Heart left ventricle (tissue), 16 donors: ENCODE results near the gene CLEC18A. TPM values are rescaled to one million over a fixed set of nuclear protein-coding genes. Genes with fewer than 3 reads are reported as not detected.
A peak's percentile ranks its signal among the peaks of the same experiment; 100 is the strongest.

Experiments used
- ATAC-seq, 4 donors: fragments of 200-7000 bp; cut with Tn5 transposase; one replicate each; pipeline ENCODE4 v1.9.1; 2020 to 2022; ENCODE audit warnings: moderate library complexity in 4 of 4, mild to moderate bottlenecking in 3 of 4, moderate number of reproducible peaks in 1 of 4
- DNase-seq, 5 donors: peaks; one replicate each; pipeline ENCODE4 v3.0.0-alpha.2; 2020
- H3K27ac ChIP-seq, 12 donors: fragments of 200-600 bp; sonication (generic) in 4 of 12; one replicate each; pipeline versions ENCODE4 v1.5.0 to v1.8.0; 2016 to 2022; ENCODE audit warnings: mild to moderate bottlenecking in 2 of 12
- H3K27me3 ChIP-seq, 9 donors: fragments of 200-600 bp; sonication (generic) in 2 of 9; one replicate each; pipeline versions ENCODE4 v1.5.1 to v1.8.0; 2016 to 2022; ENCODE audit warnings: mild to moderate bottlenecking in 3 of 9
- H3K36me3 ChIP-seq, 9 donors: fragments of 200-600 bp; sonication (generic) in 2 of 9; one replicate each; pipeline versions ENCODE4 v1.5.0 to v1.8.0; 2018 to 2022; ENCODE audit warnings: mild to moderate bottlenecking in 2 of 9
- H3K4me1 ChIP-seq, 12 donors: fragments of 200-600 bp; sonication (generic) in 4 of 12; one replicate each; pipeline versions ENCODE4 v1.5.0 to v1.8.0; 2016 to 2022; ENCODE audit warnings: mild to moderate bottlenecking in 3 of 12
- H3K4me3 ChIP-seq, 12 donors: fragments of 200-600 bp; sonication (generic) in 4 of 12; one replicate each; pipeline versions ENCODE4 v1.5.0 to v1.8.0; 2017 to 2022; ENCODE audit warnings: mild to moderate bottlenecking in 9 of 12, moderate library complexity in 4 of 12
- H3K9me3 ChIP-seq, 12 donors: fragments of 200-600 bp; sonication (generic) in 4 of 12; one replicate each; pipeline versions ENCODE4 v1.5.0 to v1.8.0; 2016 to 2022; ENCODE audit warnings: mild to moderate bottlenecking in 1 of 12
- POLR2A ChIP-seq, 2 donors: fragments of 450-650 bp; IDR thresholded peaks; one replicate each; pipeline ENCODE4 v1.6.1; 2017; ENCODE audit warnings: antibody characterized with exemption in 2 of 2, mild to moderate bottlenecking in 2 of 2, moderate library complexity in 2 of 2
- WGBS, 4 donors: extraction: QIAGEN DNeasy Blood & Tissue Kit in 2 of 4; methylation state at CpG; one replicate each; pipeline versions ENCODE4 v1.1.5 to v1.1.7; 2013 to 2018; 5-methylcytosine and 5-hydroxymethylcytosine counted together
- intact Hi-C, 10 donors: fragments of 100-400 bp; cut with DNase I; formaldehyde crosslinking; loops; one replicate each; pipeline versions ENCODE4 v1.11.1 to v1.14.2; 2022
- polyA plus RNA-seq, 2 donors: library from polyadenylated mRNA; stranded (reverse); fragments of 200-250 nt; gene quantifications; one replicate each; pipeline ENCODE4 v1.2.3, GENCODE V29; 2013
- total RNA-seq, 9 donors: library from RNA; depleted of rRNA in 2 of 9; stranded (reverse); fragments of >200 nt in 2 of 9; fragmentation: NEBNext Ultra II Directional in 3 of 9; extraction: Animal tissue kit (Norgen Biotek cat#: 25700) in 3 of 9; gene quantifications; one replicate each; pipeline versions ENCODE4 v1.1.0 to v1.2.4, GENCODE V29; 2016 to 2023
- TF ChIP-seq, protein P1 (sequence below), 12 donors: fragments of 200-600 bp; sonication (generic) in 4 of 12; IDR thresholded peaks; one replicate each; pipeline versions ENCODE4 v1.5.0 to v1.8.0; 2018 to 2022; ENCODE audit warnings: antibody characterized with exemption in 12 of 12, mild to moderate bottlenecking in 5 of 12
- donor health status: ischemic (EF 13 %, LVEDD 7.1; RV severe dilation, severe dysfunction).
- donor health status: healthy with polysubstance abuse.
- donor health status: DM: no; HTN: yes; CAD: no.
- donor health status: DM: no; HTN: no; CAD: no.
- donor health status: ischemic (EF 25% LVEDD 6.9; RV normal size, moderate dysfunction).
- donor health status: ischemic (EF 25% LVEDD 5.7; RV mildly dilated, moderate dysfunction).
- donor health status: healthy.
- donor health status: DM: yes; HTN: yes; CAD: no.
- donor health status: ischemic (EF 35%, LVEDD 5.7; RV mildly dilated, moderate dysfunction).
- donor health status: nonischemic (EF 11% LVEDD 7.7; RV severe dilation, severe dysfunction).
- donor health status: DM: yes; HTN: yes; CAD: no.
- donor health status: PGD.
- donor health status: ischemic (EF 29% LVEDD 5.4; RV normal size, mild dysfunction).
- donor health status: nonischemic (EF 23%, LVEDD 6.1; RV moderate dilation, normal function).

Gene CLEC18A
- total and polyA plus RNA-seq, 11 donors, result 0.08 to 1.1 (median 0.13) TPM; not detected in 5

DNA sequence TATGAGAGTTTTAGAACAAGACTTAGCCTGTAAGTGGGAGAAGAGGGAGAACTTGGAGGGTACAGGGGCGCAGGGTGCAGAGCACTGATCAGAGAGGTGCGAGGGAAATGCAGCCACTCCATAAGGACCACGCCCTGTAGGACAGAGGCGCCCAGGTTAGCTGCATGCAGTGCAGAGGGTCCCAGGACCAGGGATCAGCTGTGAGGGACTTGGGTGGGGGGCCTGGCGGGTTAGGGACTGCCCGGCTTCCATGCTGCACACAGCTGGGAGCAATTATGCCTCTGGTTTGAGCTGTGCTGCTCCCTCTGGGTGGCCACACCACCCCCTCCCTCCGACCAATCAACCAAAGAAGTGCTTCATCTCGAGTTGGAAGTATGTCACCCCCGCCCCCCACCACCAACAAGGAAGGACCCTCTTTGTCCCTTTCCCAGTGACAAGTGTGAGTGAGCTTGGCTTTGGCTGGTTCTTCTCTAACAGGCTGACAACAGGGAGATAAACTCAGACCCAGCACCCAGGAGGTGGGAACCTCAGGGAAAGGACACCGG is 22.2 kb upstream of the CLEC18A start:
- 81 to 93% (median 90%) methylated on average over 9 to 10 of the region's 10 CpGs for WGBS, 4 donors
- TF ChIP-seq POLR2A (IDR thresholded peaks at IDR 0.05), result no peak
- TF ChIP-seq, protein P1, sequence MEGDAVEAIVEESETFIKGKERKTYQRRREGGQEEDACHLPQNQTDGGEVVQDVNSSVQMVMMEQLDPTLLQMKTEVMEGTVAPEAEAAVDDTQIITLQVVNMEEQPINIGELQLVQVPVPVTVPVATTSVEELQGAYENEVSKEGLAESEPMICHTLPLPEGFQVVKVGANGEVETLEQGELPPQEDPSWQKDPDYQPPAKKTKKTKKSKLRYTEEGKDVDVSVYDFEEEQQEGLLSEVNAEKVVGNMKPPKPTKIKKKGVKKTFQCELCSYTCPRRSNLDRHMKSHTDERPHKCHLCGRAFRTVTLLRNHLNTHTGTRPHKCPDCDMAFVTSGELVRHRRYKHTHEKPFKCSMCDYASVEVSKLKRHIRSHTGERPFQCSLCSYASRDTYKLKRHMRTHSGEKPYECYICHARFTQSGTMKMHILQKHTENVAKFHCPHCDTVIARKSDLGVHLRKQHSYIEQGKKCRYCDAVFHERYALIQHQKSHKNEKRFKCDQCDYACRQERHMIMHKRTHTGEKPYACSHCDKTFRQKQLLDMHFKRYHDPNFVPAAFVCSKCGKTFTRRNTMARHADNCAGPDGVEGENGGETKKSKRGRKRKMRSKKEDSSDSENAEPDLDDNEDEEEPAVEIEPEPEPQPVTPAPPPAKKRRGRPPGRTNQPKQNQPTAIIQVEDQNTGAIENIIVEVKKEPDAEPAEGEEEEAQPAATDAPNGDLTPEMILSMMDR (IDR thresholded peaks at IDR 0.05), result no peak
- DNase-seq, result no peak
- H3K36me3 ChIP-seq, result peaks cover 0 to 79% (median 46%) of the 10 kb centered on the region in 9 donors
- intact Hi-C loops, result loop anchor here in 3 of 10 donors (1.0 to 10.0 kb wide), 4 partner anchors 64 to 135 kb away; no protein-coding TSS in a partner anchor
- no peaks in the 10 kb centered on the region for H3K9me3 ChIP-seq
- no peaks in the 10 kb centered on the region for H3K27me3 ChIP-seq
- no peak overlapping the region for H3K4me3 ChIP-seq
- H3K27ac ChIP-seq, result peak overlapping the region in 1 of 12 donors; percentile 91
- peaks cover 5 to 59% (median 36%) of the 10 kb centered on the region in 12 donors for H3K4me1 ChIP-seq
- ATAC-seq, result no peak

DNA sequence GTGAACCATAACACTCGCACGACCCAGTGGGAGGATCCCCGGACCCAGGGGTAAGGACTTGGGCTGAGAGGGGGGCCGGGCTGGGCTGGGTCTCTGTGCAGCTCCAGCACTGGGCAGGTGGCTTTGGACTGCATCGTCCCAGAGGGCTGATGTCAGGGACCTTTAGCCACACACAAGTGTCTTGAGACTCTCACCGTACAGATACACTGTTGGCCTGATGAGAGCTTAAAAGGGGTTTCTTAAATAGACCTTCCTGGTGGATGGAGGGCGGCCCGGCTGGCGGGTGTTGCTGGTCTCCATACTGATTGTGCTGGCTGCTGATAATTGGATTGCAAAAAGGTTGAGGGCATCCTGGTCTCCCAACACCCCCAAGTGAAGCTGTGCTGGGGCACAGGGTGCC is 21.7 kb upstream of the CLEC18A start:
- intact Hi-C loops, result loop anchor here in 3 of 10 donors (5.0 to 10.0 kb wide), 3 partner anchors 65 to 132 kb away; no protein-coding TSS in a partner anchor
- H3K4me1 ChIP-seq, result peaks cover 5 to 54% (median 32%) of the 10 kb centered on the region in 12 donors
- no peak overlapping the region for H3K4me3 ChIP-seq
- H3K36me3 ChIP-seq, result peaks cover 0 to 85% (median 52%) of the 10 kb centered on the region in 9 donors
- H3K27me3 ChIP-seq, result no peaks in the 10 kb centered on the region
- DNase-seq (no peak), ATAC-seq (no peak)
- no peaks in the 10 kb centered on the region for H3K9me3 ChIP-seq
- TF ChIP-seq, protein P1 (IDR thresholded peaks at IDR 0.05), result no peak
- no peak for TF ChIP-seq POLR2A (IDR thresholded peaks at IDR 0.05)
- WGBS, 4 donors, result 83 to 97% (median 88%) methylated on average over 2 to 9 of the region's 9 CpGs
- peak overlapping the region in 1 of 12 donors; percentile 6 for H3K27ac ChIP-seq

DNA sequence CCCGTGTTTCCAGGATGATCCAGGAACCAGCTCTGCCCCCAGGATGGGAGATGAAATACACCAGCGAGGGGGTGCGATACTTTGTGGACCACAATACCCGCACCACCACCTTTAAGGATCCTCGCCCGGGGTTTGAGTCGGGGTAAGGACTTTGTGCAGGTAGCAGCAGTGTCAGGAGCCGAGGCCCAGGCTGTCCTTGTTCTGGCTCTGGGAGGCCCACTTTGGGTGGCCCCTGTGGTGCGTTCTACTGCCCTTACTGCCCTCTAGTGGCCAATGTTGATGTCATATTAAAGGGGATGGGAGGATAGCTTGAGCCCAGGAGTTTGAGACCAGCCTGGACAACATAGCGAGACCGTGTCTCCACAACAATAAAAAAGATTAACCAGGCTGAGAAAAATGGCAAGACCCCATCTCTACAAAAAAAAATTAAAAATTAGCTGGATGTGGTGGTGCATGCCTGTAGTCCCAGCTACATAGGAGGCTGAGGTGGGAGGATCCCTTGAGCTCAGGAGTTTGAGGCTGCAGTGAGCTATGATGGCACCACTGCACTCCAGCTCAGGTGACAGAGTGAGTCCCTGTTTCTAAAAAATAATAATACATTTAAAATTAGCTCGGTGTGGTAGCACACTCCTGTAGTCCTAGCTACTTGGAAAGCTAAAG is 20.9 kb upstream of the CLEC18A start:
- Histone ChIP-seq H3K9me3 (no peaks in the 10 kb centered on the region), H3K27ac (peak overlapping the region in 1 of 12 donors; percentile 6), H3K4me1 (peaks cover 3 to 51% (median 28%) of the 10 kb centered on the region in 12 donors), H3K27me3 (no peaks in the 10 kb centered on the region), H3K36me3 (peaks cover 0 to 89% (median 60%) of the 10 kb centered on the region in 9 donors), H3K4me3 (no peak overlapping the region)
- ATAC-seq (peak; percentile 64 to 80 (median 77)), DNase-seq (peak in 4 of 5 donors; percentile 50 to 72 (median 58))
- WGBS, 4 donors, result 66 to 75% (median 71%) methylated on average over 12 of the region's 12 CpGs
- TF ChIP-seq, protein P1 (IDR thresholded peaks at IDR 0.05), result peak; percentile 69 to 87 (median 78)
- no peak for TF ChIP-seq POLR2A (IDR thresholded peaks at IDR 0.05)
- intact Hi-C loops, result loop anchor here in 8 of 10 donors (1.0 to 2.0 kb wide), 4 partner anchors 39 to 135 kb away; no protein-coding TSS in a partner anchor

DNA sequence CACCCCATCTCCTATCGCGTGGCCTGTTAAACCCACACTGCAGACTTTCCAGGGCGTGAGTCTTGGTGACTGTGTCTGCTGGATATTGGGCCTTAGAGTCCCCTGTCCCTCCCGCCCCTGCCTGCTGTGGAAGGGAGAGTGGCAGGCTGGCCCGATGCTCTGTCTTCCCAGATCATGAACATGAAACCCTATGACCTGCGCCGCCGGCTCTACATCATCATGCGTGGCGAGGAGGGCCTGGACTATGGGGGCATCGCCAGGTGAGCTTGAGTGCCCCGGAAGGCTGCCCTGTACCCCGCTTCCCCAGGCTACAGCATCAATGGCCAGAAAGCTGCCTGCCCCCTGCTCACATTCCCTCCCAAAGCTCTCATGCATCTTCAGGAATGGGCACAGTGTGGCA is 19.5 kb upstream of the CLEC18A start:
- ATAC-seq (no peak), DNase-seq (no peak)
- 93 to 97% (median 95%) methylated on average over 9 to 13 of the region's 13 CpGs for WGBS, 4 donors
- Histone ChIP-seq H3K4me3 (no peak overlapping the region), H3K4me1 (peaks cover 0 to 37% (median 17%) of the 10 kb centered on the region in 12 donors), H3K36me3 (peaks cover 0 to 91% (median 73%) of the 10 kb centered on the region in 9 donors), H3K27ac (no peak overlapping the region), H3K27me3 (no peaks in the 10 kb centered on the region), H3K9me3 (no peaks in the 10 kb centered on the region)
- TF ChIP-seq, protein P1 (IDR thresholded peaks at IDR 0.05), result no peak
- no peak for TF ChIP-seq POLR2A (IDR thresholded peaks at IDR 0.05)
- intact Hi-C loops, result loop anchor here in 3 of 10 donors (2.0 kb wide), 3 partner anchors 41 to 137 kb away; no protein-coding TSS in a partner anchor
